HG03571 (cell line): ENCODE measurements around the gene GRID1.
"Not testable (repeated sequence)": the region's sequence is repeated elsewhere in the genome, so short reads cannot be mapped to it uniquely, and the experiment has no call there.

Experiments
- ATAC-seq: cut with Tn5 transposase; IDR thresholded peaks from one replicate; pipeline ENCODE4 v1.9.1; 2021; ENCODE audit not compliant: unreplicated experiment

GRID1 gene

GRCh38 chr10:86056672-86057071, 309.9 kb downstream of the GRID1 start:
- ATAC-seq = no peak

- no peak for ATAC-seq
These were observed 310.7 kb downstream of the GRID1 start for GRCh38 chr10:86055928-86056327.

GRCh38 chr10:86053675-86054074, 312.9 kb downstream of the GRID1 start:
- ATAC-seq = no peak

- ATAC-seq = no peak
These were observed 315.0 kb downstream of the GRID1 start for GRCh38 chr10:86051586-86051985.

- ATAC-seq = no peak
These were observed 317.2 kb downstream of the GRID1 start for GRCh38 chr10:86049442-86049841.

GRCh38 chr10:86048973-86049372, 317.6 kb downstream of the GRID1 start:
- no peak for ATAC-seq

- no peak for ATAC-seq
These were observed 318.0 kb downstream of the GRID1 start for GRCh38 chr10:86048571-86048970.

GRCh38 chr10:86047588-86047987, 319.0 kb downstream of the GRID1 start:
- ATAC-seq = no peak

GRCh38 chr10:86046845-86047460, 319.6 kb downstream of the GRID1 start:
- ATAC-seq = no peak

- ATAC-seq = no peak
These were observed 320.7 kb downstream of the GRID1 start for GRCh38 chr10:86045896-86046295.

- ATAC-seq = no peak
These were observed 322.6 kb downstream of the GRID1 start for GRCh38 chr10:86044029-86044428.

- no peak for ATAC-seq
These were observed 323.4 kb downstream of the GRID1 start for GRCh38 chr10:86043236-86043635.

GRCh38 chr10:86042161-86042560, 324.4 kb downstream of the GRID1 start:
- ATAC-seq = no peak

GRCh38 chr10:86041116-86041515, 325.5 kb downstream of the GRID1 start:
- no peak for ATAC-seq

- ATAC-seq = no peak
These were observed 328.2 kb downstream of the GRID1 start for GRCh38 chr10:86038371-86038770.

- no peak for ATAC-seq
These were observed 329.5 kb downstream of the GRID1 start for GRCh38 chr10:86037096-86037495.

- ATAC-seq = no peak
These were observed 330.1 kb downstream of the GRID1 start for GRCh38 chr10:86036544-86036831.

- no peak for ATAC-seq
These were observed 330.6 kb downstream of the GRID1 start for GRCh38 chr10:86035791-86036543.

GRCh38 chr10:86034710-86035109, 331.9 kb downstream of the GRID1 start:
- ATAC-seq = no peak

GRCh38 chr10:86033581-86033980, 333.0 kb downstream of the GRID1 start:
- no peak for ATAC-seq

GRCh38 chr10:86032087-86032486, 334.5 kb downstream of the GRID1 start:
- ATAC-seq = not testable (repeated sequence)

- no peak for ATAC-seq
These were observed 336.3 kb downstream of the GRID1 start for GRCh38 chr10:86030312-86030711.

- ATAC-seq = no peak
These were observed 339.2 kb downstream of the GRID1 start for GRCh38 chr10:86027346-86027745.
